SK-N-SH (cell line): ENCODE results near the gene RBBP5. TPM values are rescaled to one million over a fixed set of nuclear protein-coding genes. Genes with fewer than 3 reads are reported as not detected.

Source experiments
- CTCF ChIA-PET: fragments of 300-600, 350-600 bp; formaldehyde crosslinking; extraction: SDS; loops from one replicate; lab custom pipeline; 2021; lab: Yijun Ruan, JAX
- POLR2A ChIA-PET: fragments of 350-600 bp; sonication (Branson Sonifier 250); formaldehyde crosslinking; extraction: SDS; loops from one replicate; lab custom pipeline; 2020; ENCODE audit warnings: antibody characterized with exemption, inconsistent platforms; lab: Yijun Ruan, JAX
- DNase-seq: peaks from one replicate; pipeline ENCODE4 v3.0.0; 2012
- H2AFZ ChIP-seq: fragments of 200-600 bp; sonication (generic); 2 replicates; pipeline ENCODE4 v1.8.1; 2016; ENCODE audit warnings: antibody characterized with exemption, mild to moderate bottlenecking, low read depth
- H3F3A ChIP-seq: fragments of 200-600 bp; sonication (generic); replicated peaks from 2 replicates; pipeline ENCODE3; 2016; ENCODE audit warnings: antibody characterized with exemption, mild to moderate bottlenecking; ENCODE audit not compliant: insufficient read depth
- H3K27ac ChIP-seq, 2 experiments: fragments of 200-500 bp in 1 of 2; fragments of 200-600 bp in 1 of 2; sonication (Bioruptor generic) in 1 of 2; sonication (generic), shearing (Covaris generic) in 1 of 2; 2 replicates each; pipeline versions ENCODE4 v1.5.1 to v1.6.1; 2014 to 2016; ENCODE audit warnings: low read depth in 2 of 2, inconsistent platforms in 1 of 2, low read length in 1 of 2, mild to moderate bottlenecking in 1 of 2, mixed read lengths in 1 of 2
- H3K27me3 ChIP-seq: fragments of 200-600 bp; sonication (generic), shearing (Covaris generic); 2 replicates; pipeline ENCODE4 v1.6.1; 2016; ENCODE audit warnings: mixed run types; ENCODE audit not compliant: insufficient read depth
- H3K36me3 ChIP-seq, 2 experiments: fragments of 200-500 bp in 1 of 2; fragments of 200-600 bp in 1 of 2; sonication (Bioruptor generic) in 1 of 2; sonication (generic) in 1 of 2; replicated peaks in 1 of 2; 2 replicates each; pipeline versions ENCODE3 to v1.5.1; 2014 to 2016; ENCODE audit warnings: low read length in 1 of 2, mild to moderate bottlenecking in 1 of 2; ENCODE audit not compliant: insufficient read depth in 2 of 2, control insufficient read depth in 1 of 2
- H3K4me1 ChIP-seq, 2 experiments: fragments of 200-500 bp in 1 of 2; fragments of 200-600 bp in 1 of 2; sonication (Bioruptor generic) in 1 of 2; sonication (generic), shearing (Covaris generic) in 1 of 2; 2 replicates each; pipeline versions ENCODE4 v1.5.1 to v1.6.1; 2014 to 2016; ENCODE audit warnings: low read depth in 1 of 2, low read length in 1 of 2, mixed run types in 1 of 2; ENCODE audit not compliant: insufficient read depth in 2 of 2, control insufficient read depth in 1 of 2
- H3K4me2 ChIP-seq: fragments of 200-600 bp; sonication (generic), shearing (Covaris generic); 2 replicates; pipeline ENCODE4 v1.6.1; 2017; ENCODE audit warnings: mixed run types
- H3K4me3 ChIP-seq, 2 experiments: fragments of 200-500 bp in 1 of 2; fragments of 200-600 bp in 1 of 2; sonication (Bioruptor generic) in 1 of 2; sonication (generic), shearing (Covaris generic) in 1 of 2; 2 replicates each; pipeline versions ENCODE4 v1.5.1 to v1.8.1; 2014 to 2016; ENCODE audit warnings: low read depth in 2 of 2, inconsistent platforms in 1 of 2, low read length in 1 of 2, mild to moderate bottlenecking in 1 of 2, mixed read lengths in 1 of 2, moderate library complexity in 1 of 2
- H3K79me2 ChIP-seq: fragments of 200-600 bp; sonication (generic); 2 replicates; pipeline ENCODE4 v1.8.1; 2017; ENCODE audit warnings: mild to moderate bottlenecking; ENCODE audit not compliant: insufficient read depth
- H3K9ac ChIP-seq: fragments of 200-600 bp; sonication (generic); 2 replicates; pipeline ENCODE4 v1.6.1; 2017; ENCODE audit warnings: mixed run types
- H3K9me2 ChIP-seq: fragments of 200-600 bp; sonication (generic); 2 replicates; pipeline ENCODE4 v1.6.1; 2017; ENCODE audit warnings: mixed run types
- H3K9me3 ChIP-seq: fragments of 200-600 bp; sonication (generic); 2 replicates; pipeline ENCODE4 v1.6.1; 2017; ENCODE audit warnings: mixed run types, mild to moderate bottlenecking, moderate library complexity
- H4K20me1 ChIP-seq: fragments of 200-600 bp; sonication (generic); 2 replicates; pipeline ENCODE4 v1.6.1; 2017; ENCODE audit warnings: mild to moderate bottlenecking, mixed run types; ENCODE audit not compliant: insufficient read depth
- GABPA ChIP-seq: IDR thresholded peaks from 2 replicates; pipeline ENCODE4 v1.4.0; 2012; ENCODE audit warnings: low read depth, mild to moderate bottlenecking
- MXI1 ChIP-seq: IDR thresholded peaks from 2 replicates; pipeline ENCODE4 v1.6.1; 2012; ENCODE audit warnings: mild to moderate bottlenecking, low read depth, low read length, improper control_type of control experiment
- NRF1 ChIP-seq: IDR thresholded peaks from 2 replicates; pipeline ENCODE4 v1.6.1; 2012; ENCODE audit warnings: low read depth, mild to moderate bottlenecking, low read length
- RFX5 ChIP-seq: IDR thresholded peaks from 2 replicates; pipeline ENCODE4 v1.6.1; 2012; ENCODE audit warnings: mild to moderate bottlenecking, improper control_type of control experiment, low read length
- SIN3A ChIP-seq: IDR thresholded peaks from 2 replicates; pipeline ENCODE4 v1.6.1; 2012; ENCODE audit warnings: low read depth, mild to moderate bottlenecking, low read length, moderate library complexity, borderline replicate concordance
- YY1 ChIP-seq: IDR thresholded peaks from 2 replicates; pipeline ENCODE4 v1.4.0; 2012; ENCODE audit warnings: low read depth, mild to moderate bottlenecking
- WGBS: methylation state at CpG from one replicate; pipeline ENCODE4 v1.1.6; 2017; ENCODE audit warnings: low lambda C conversion rate; 5-methylcytosine and 5-hydroxymethylcytosine counted together
- polyA plus RNA-seq, 3 experiments: library from polyadenylated mRNA; depleted of rRNA; stranded (reverse); fragments of >200 nt; gene quantifications; 2 replicates each; pipeline ENCODE4 v1.2.3, GENCODE V29; 2012
- TF ChIP-seq, protein P1 (sequence below): IDR thresholded peaks from 2 replicates; pipeline ENCODE4 v1.4.0; 2012; ENCODE audit warnings: low read depth, borderline replicate concordance
- TF ChIP-seq, protein P2 (sequence below): fragments of 150-350 bp; IDR thresholded peaks from 2 replicates; pipeline ENCODE4 v1.6.1; 2016; ENCODE audit warnings: mild to moderate bottlenecking, low read depth, low read length

The RBBP5 gene
- polyA plus RNA-seq, 1 of the 3 experiments (the other 2 are of a cell fraction), result 5.7 TPM

DNA sequence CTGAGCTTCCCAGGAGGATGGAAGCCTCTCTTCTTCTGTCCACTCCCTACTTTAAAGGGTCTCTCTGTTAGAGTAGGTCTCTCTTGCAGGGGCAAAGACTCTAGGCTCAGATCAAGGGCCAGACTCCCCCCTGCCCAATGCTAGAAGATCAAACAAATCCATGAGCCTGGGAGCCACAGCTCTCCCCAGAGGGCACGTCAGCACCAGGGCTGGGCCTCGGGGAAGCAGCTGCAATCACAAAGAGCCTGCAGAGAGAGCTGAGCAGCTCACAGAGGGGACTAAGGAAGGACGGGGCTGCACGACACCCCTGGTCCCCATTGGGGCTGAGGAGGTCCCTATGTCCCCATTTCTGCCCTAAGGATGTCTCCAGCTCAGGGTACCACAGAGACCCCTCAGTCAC, 74.9 kb downstream of the RBBP5 start:
- ChIA-PET POLR2A (no interaction called here), CTCF (interaction anchor here (1.2 to 18.8 kb wide), 2 partner anchors 15 to 52 kb away, joined by 8 to 756 read pairs; no protein-coding TSS in a partner anchor)
- Histone ChIP-seq H3F3A (no peaks in the 10 kb centered on the region), H3K4me3 (no peak overlapping the region), H2AFZ (no peak overlapping the region), H3K4me2 (no peak overlapping the region), H3K9me3 (no peaks in the 10 kb centered on the region), H4K20me1 (no peaks in the 10 kb centered on the region), H3K27ac (no peak overlapping the region), H3K9ac (no peak overlapping the region), H3K9me2 (no peaks in the 10 kb centered on the region), H3K4me1 (peaks cover 0 to 7% of the 10 kb centered on the region in 2 experiments; a peak in 1 of 4 replicates), H3K36me3 (no peaks in the 10 kb centered on the region), H3K27me3 (peaks cover 56% of the 10 kb centered on the region), H3K79me2 (no peaks in the 10 kb centered on the region)
- no peak for DNase-seq
- 35% methylated on average over 4 of the region's 4 CpGs for WGBS
- TF ChIP-seq SIN3A, result no peak
- TF ChIP-seq GABPA, result no peak
- no peak for TF ChIP-seq NRF1
- no peak for TF ChIP-seq MXI1
- TF ChIP-seq, protein P1, sequence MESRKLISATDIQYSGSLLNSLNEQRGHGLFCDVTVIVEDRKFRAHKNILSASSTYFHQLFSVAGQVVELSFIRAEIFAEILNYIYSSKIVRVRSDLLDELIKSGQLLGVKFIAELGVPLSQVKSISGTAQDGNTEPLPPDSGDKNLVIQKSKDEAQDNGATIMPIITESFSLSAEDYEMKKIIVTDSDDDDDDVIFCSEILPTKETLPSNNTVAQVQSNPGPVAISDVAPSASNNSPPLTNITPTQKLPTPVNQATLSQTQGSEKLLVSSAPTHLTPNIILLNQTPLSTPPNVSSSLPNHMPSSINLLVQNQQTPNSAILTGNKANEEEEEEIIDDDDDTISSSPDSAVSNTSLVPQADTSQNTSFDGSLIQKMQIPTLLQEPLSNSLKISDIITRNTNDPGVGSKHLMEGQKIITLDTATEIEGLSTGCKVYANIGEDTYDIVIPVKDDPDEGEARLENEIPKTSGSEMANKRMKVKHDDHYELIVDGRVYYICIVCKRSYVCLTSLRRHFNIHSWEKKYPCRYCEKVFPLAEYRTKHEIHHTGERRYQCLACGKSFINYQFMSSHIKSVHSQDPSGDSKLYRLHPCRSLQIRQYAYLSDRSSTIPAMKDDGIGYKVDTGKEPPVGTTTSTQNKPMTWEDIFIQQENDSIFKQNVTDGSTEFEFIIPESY, result no peak
- TF ChIP-seq, protein P2, sequence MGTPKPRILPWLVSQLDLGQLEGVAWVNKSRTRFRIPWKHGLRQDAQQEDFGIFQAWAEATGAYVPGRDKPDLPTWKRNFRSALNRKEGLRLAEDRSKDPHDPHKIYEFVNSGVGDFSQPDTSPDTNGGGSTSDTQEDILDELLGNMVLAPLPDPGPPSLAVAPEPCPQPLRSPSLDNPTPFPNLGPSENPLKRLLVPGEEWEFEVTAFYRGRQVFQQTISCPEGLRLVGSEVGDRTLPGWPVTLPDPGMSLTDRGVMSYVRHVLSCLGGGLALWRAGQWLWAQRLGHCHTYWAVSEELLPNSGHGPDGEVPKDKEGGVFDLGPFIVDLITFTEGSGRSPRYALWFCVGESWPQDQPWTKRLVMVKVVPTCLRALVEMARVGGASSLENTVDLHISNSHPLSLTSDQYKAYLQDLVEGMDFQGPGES, result no peak
- TF ChIP-seq, all 33 proteins: peak for 0

DNA sequence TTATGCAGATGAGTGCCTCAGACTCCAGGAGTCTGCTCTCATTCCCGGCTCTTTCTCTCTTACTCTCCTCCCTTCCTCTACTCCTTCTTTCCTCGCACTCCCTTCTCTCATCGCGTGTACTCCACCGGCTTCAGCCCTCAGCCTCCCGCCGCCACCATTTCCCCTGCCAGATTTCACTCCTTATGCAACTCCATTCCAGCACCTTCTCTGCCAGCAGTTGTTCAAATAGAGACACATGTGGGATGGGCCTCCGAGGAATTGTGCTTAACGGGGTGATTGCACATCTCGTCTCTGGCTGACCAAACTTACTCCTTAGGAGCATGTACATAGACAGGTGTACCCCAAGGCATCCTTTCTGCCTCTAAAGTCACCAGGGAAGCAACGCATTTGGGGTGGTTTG, 76.6 kb downstream of the RBBP5 start:
- TF ChIP-seq RFX5 (no peak), YY1 (no peak)
- TF ChIP-seq, all 33 proteins: peak for 0
- Histone ChIP-seq H4K20me1 (no peaks in the 10 kb centered on the region), H3K36me3 (no peaks in the 10 kb centered on the region), H3K4me2 (no peak overlapping the region), H3K4me1 (peaks cover 0 to 7% of the 10 kb centered on the region in 2 experiments; a peak in 1 of 4 replicates), H3F3A (no peaks in the 10 kb centered on the region), H3K9ac (no peak overlapping the region), H3K9me2 (no peaks in the 10 kb centered on the region), H3K79me2 (no peaks in the 10 kb centered on the region), H3K27me3 (peaks cover 60% of the 10 kb centered on the region), H3K27ac (no peak overlapping the region), H2AFZ (no peak overlapping the region), H3K9me3 (no peaks in the 10 kb centered on the region), H3K4me3 (no peak overlapping the region)
- CTCF ChIA-PET, result interaction anchor here (1.1 to 10.4 kb wide), 4 partner anchors 17 to 228 kb away, joined by 3 to 92 read pairs (median 11); no protein-coding TSS in a partner anchor
- POLR2A ChIA-PET, result no interaction called here
- 63% methylated on average over 11 of the region's 11 CpGs for WGBS
- no peak for DNase-seq
